Esophagus squamous epithelium (tissue), 5 donors: ENCODE results near the gene MTG2. TPM values are rescaled to one million over a fixed set of nuclear protein-coding genes. Genes with fewer than 3 reads are reported as not detected.

Experiments used
- DNase-seq: peaks from one replicate; lab custom pipeline; 2025; lab: John Stamatoyannopoulos, UW
- H3K27ac ChIP-seq, 4 donors: fragments of 200-600 bp; sonication (generic); one replicate each; pipeline ENCODE4 v1.5.1; 2016 to 2019; ENCODE audit warnings: mild to moderate bottlenecking in 1 of 4
- H3K27me3 ChIP-seq, 4 donors: fragments of 200-600 bp; sonication (generic); 1 replicate in 3 of 4; 2 replicates in 1 of 4; pipeline versions ENCODE4 v1.5.1 to v1.6.0; 2017 to 2021; ENCODE audit warnings: antibody characterized with exemption in 1 of 4
- H3K36me3 ChIP-seq, 3 donors: fragments of 200-600 bp; sonication (generic); one replicate each; pipeline ENCODE4 v1.5.1; 2016 to 2019
- H3K4me1 ChIP-seq, 3 donors: fragments of 200-600 bp; sonication (generic); one replicate each; pipeline ENCODE4 v1.5.1; 2017 to 2019
- H3K4me3 ChIP-seq, 4 donors: fragments of 200-600 bp; sonication (generic); 1 replicate in 3 of 4; 2 replicates in 1 of 4; pipeline ENCODE4 v1.5.1; 2016 to 2019; ENCODE audit warnings: mild to moderate bottlenecking in 2 of 4, moderate library complexity in 1 of 4
- H3K9me3 ChIP-seq, 3 donors: fragments of 200-600 bp; sonication (generic); one replicate each; pipeline ENCODE4 v1.5.1; 2016 to 2019
- POLR2A ChIP-seq, 4 donors: fragments of 450-650 bp; IDR thresholded peaks; one replicate each; pipeline ENCODE4 v1.6.1; 2017; ENCODE audit warnings: antibody characterized with exemption in 4 of 4, mild to moderate bottlenecking in 4 of 4, moderate library complexity in 3 of 4
- WGBS, 2 donors: methylation state at CpG; one replicate each; pipeline ENCODE4 v1.1.5; 2018; 5-methylcytosine and 5-hydroxymethylcytosine counted together
- intact Hi-C: fragments of 100-400 bp; cut with DNase I; formaldehyde crosslinking; loops from one replicate; pipeline ENCODE4 v1.15.0; 2022
- total RNA-seq, 4 donors: library from RNA; depleted of rRNA; stranded (reverse); fragments of >200 nt; gene quantifications; one replicate each; pipeline ENCODE4 v1.1.0, GENCODE V29; 2016
- TF ChIP-seq, protein P1 (sequence below), 6 experiments: fragments of 450-650 bp in 4 of 6; fragments of 200-600 bp in 2 of 6; sonication (generic) in 2 of 6; IDR thresholded peaks; one replicate each; pipeline ENCODE4 v1.5.1; 2016 to 2019; ENCODE audit warnings: antibody characterized with exemption in 6 of 6, mild to moderate bottlenecking in 4 of 6, moderate library complexity in 4 of 6
- donor health status: DM: yes; HTN: yes; CAD: no.

The MTG2 gene
- total RNA-seq, 4 donors from 2014 or later = 17.4 to 25.5 (median 21.7) TPM

DNA sequence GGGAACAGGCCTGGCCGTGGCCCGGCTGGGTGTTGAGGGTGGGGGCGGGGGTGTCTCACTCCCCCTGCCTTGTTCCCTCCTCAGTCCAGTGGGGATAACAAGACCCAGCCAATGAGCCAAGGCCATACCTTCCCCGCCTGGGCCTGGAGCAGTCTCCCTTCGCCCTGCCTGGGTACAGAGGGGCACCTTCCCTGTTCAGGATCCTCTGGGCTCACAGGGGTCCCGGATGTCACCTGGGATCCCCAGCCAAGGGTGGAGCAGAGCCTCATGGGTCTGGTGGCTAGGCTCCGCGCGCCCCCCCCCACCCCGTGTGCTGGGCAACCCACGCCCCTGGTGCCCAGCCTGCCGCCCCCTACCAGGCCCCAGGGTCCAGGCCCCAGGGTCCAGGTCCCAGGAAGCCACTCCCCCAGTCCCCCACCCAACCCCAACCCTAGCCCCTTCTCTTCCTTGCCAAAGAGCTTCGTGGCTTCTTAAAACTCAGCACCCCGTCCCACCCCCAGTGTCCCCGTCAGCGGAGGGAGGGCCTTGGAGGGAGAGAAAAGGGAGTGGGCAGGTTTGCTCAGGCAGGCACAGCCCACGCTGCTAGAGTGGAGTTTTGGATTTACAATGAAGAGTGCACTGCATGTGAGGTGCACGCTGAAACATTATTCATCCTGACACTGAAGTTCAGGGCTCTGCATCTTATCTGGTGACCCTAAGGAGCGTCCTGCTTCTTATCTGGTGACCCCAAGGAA is 25.4 kb downstream of the MTG2 start:
- peaks cover 0 to 44% (median 2%) of the 10 kb centered on the region in 4 donors for H3K27me3 ChIP-seq
- no peak for TF ChIP-seq POLR2A (IDR thresholded peaks at IDR 0.05)
- TF ChIP-seq, protein P1, sequence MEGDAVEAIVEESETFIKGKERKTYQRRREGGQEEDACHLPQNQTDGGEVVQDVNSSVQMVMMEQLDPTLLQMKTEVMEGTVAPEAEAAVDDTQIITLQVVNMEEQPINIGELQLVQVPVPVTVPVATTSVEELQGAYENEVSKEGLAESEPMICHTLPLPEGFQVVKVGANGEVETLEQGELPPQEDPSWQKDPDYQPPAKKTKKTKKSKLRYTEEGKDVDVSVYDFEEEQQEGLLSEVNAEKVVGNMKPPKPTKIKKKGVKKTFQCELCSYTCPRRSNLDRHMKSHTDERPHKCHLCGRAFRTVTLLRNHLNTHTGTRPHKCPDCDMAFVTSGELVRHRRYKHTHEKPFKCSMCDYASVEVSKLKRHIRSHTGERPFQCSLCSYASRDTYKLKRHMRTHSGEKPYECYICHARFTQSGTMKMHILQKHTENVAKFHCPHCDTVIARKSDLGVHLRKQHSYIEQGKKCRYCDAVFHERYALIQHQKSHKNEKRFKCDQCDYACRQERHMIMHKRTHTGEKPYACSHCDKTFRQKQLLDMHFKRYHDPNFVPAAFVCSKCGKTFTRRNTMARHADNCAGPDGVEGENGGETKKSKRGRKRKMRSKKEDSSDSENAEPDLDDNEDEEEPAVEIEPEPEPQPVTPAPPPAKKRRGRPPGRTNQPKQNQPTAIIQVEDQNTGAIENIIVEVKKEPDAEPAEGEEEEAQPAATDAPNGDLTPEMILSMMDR (IDR thresholded peaks at IDR 0.05) = no peak
- 48 to 100% methylated on average over 1 to 5 of the region's 19 CpGs for WGBS, 2 donors
- no peak overlapping the region for H3K4me3 ChIP-seq
- peaks cover 0 to 7% (median 0%) of the 10 kb centered on the region in 3 donors for H3K36me3 ChIP-seq
- no peaks in the 10 kb centered on the region for H3K9me3 ChIP-seq
- no peak overlapping the region for H3K27ac ChIP-seq
- intact Hi-C loops = no loop called here
- H3K4me1 ChIP-seq = no peaks in the 10 kb centered on the region
- DNase-seq = no peak

DNA sequence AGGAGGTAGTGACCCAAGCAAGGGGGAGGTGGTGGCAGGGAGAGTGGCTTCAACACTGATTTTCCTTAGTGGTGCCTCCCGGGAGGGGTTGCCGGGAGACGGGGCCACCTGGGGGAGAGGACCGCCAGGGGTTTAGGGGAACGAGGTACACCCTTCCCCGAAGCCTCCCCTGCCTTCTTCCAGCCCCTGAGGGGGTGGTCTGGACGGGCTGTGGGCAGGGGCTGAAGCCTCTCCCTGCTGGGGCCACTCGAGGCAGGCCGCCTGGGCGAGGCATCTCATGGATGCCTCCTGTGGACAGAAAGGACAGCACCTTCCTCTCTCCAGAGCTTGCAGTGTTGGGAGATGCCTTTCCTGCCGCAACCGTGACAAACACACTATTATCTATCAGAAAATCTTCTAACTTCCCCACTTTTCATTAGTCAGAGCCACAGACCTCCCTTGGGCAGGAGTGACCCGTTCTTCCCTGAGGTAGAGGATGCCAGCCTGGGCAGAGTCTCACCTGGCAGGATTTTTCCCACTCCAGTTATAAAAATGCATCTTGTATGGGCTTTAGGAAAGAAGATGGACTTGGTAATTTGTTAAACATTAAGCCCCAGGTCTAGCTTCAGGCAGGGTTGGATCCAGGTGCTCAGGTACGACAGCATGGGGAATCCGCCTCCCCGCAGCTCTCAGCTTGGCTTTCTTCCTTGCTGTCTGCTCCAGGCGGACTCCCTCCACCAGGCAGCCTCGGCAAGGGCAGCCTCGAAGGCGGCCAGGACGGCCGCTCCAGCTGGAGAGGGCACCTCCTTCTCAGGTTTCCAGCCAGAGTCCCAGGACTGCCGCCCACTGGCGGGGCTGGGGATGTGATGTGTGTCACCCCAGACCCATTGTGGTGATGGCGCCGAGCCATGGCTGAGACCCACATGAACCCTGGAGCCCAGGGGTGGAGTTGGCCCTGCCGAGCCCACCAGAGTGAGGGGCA is 26.2 kb downstream of the MTG2 start:
- Histone ChIP-seq H3K27ac (no peak overlapping the region), H3K27me3 (peaks cover 0 to 49% (median 2%) of the 10 kb centered on the region in 4 donors), H3K36me3 (no peaks in the 10 kb centered on the region), H3K4me1 (no peaks in the 10 kb centered on the region), H3K9me3 (no peaks in the 10 kb centered on the region), H3K4me3 (no peak overlapping the region)
- intact Hi-C loops = no loop called here
- no peak for DNase-seq
- WGBS, 2 donors = 18 to 31% methylated on average over 3 to 12 of the region's 27 CpGs
- TF ChIP-seq, protein P1 (IDR thresholded peaks at IDR 0.05) = no peak
- no peak for TF ChIP-seq POLR2A (IDR thresholded peaks at IDR 0.05)

DNA sequence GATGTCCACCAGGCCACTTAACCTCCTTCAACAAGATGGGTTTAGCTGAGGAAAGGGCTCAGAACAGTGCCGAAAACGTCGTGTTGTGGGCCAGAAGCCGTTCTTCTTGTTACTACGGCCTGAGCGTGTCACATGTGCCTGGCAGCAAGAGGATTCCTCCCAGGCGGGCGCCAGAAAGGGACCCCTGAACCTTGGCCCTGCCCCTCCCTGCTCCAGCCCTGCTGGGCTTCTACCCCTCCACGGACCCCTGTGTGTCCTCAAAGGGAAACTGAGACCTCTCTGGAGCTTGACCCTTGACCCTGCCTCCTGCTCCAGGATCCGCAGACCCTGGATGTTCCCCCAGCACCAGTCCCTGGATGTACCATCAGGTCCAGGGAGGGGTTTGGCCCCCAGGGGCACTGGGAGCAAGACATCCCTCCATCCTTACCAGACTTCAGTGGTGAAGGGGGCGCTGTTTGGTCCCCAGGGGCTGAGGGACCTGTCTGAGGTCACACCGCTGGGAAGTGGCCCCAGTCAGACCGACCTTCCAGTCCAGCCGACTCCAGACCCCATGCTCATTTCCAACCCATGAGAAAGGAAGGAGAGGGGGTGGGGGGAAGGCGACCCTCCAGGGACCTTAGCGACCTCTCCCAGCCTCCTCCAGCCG is 27.1 kb downstream of the MTG2 start:
- 47 to 51% methylated on average over 10 to 14 of the region's 17 CpGs for WGBS, 2 donors
- Histone ChIP-seq H3K36me3 (no peaks in the 10 kb centered on the region), H3K27me3 (peaks cover 0 to 58% (median 2%) of the 10 kb centered on the region in 4 donors), H3K27ac (no peak overlapping the region), H3K4me1 (no peaks in the 10 kb centered on the region), H3K4me3 (no peak overlapping the region), H3K9me3 (no peaks in the 10 kb centered on the region)
- TF ChIP-seq POLR2A (IDR thresholded peaks at IDR 0.05) = no peak
- TF ChIP-seq, protein P1 (IDR thresholded peaks at IDR 0.05) = no peak
- intact Hi-C loops = no loop called here
- DNase-seq = no peak

DNA sequence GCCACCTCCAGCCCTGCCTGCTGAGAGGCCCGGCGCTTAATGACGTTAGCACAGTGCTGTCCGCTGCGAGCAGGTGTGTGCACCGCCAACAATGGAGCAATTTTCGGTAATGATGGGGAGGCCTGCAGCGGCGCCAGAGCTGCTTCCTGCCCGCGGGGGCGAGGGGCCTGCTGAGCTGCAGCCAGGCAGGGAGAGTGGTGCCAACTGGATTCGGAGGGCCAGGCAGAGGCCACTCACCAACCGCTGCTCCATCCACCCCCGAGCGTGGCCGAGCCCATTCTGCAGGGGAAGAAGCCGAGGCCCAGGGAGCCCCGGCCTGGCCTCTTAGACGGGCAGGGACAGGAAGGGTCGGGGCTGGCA is 27.6 kb downstream of the MTG2 start:
- 42 to 60% methylated on average over 7 to 11 of the region's 21 CpGs for WGBS, 2 donors
- Histone ChIP-seq H3K4me1 (no peaks in the 10 kb centered on the region), H3K9me3 (no peaks in the 10 kb centered on the region), H3K27me3 (peaks cover 0 to 63% (median 2%) of the 10 kb centered on the region in 4 donors), H3K27ac (no peak overlapping the region), H3K36me3 (no peaks in the 10 kb centered on the region), H3K4me3 (no peak overlapping the region)
- no peak for DNase-seq
- intact Hi-C loops = no loop called here
- TF ChIP-seq, protein P1 (IDR thresholded peaks at IDR 0.05) = no peak
- no peak for TF ChIP-seq POLR2A (IDR thresholded peaks at IDR 0.05)
